ENCODE data around the gene GFOD2. TPM values are rescaled to one million over a fixed set of nuclear protein-coding genes. Genes with fewer than 3 reads are reported as not detected.

Gene GFOD2
- total and polyA plus RNA-seq, 2 of the 8 experiments (the other 6 are each of a cell fraction or from before 2014, with no cell fraction given), result 21.4 to 33.2 TPM

- TF ChIP-seq HDAC6 (IDR thresholded peaks at IDR 0.05; ENCODE audit: low read depth, low read length), result no peak
- TF ChIP-seq NRF1 (IDR thresholded peaks at IDR 0.05; ENCODE audit: low read depth, low read length), result no peak
- TF ChIP-seq TAF1 (IDR thresholded peaks at IDR 0.05; ENCODE audit: low read depth, low read length), result no peak
- TF ChIP-seq KDM1A (IDR thresholded peaks at IDR 0.05; ENCODE audit: borderline replicate concordance, low read length), result 0 out of 2 replicates have a peak, but pooled peaks have one; percentile 20
- TF ChIP-seq SUZ12 (IDR thresholded peaks at IDR 0.05; ENCODE audit: low read length), result no peak
- TF ChIP-seq, protein P1, sequence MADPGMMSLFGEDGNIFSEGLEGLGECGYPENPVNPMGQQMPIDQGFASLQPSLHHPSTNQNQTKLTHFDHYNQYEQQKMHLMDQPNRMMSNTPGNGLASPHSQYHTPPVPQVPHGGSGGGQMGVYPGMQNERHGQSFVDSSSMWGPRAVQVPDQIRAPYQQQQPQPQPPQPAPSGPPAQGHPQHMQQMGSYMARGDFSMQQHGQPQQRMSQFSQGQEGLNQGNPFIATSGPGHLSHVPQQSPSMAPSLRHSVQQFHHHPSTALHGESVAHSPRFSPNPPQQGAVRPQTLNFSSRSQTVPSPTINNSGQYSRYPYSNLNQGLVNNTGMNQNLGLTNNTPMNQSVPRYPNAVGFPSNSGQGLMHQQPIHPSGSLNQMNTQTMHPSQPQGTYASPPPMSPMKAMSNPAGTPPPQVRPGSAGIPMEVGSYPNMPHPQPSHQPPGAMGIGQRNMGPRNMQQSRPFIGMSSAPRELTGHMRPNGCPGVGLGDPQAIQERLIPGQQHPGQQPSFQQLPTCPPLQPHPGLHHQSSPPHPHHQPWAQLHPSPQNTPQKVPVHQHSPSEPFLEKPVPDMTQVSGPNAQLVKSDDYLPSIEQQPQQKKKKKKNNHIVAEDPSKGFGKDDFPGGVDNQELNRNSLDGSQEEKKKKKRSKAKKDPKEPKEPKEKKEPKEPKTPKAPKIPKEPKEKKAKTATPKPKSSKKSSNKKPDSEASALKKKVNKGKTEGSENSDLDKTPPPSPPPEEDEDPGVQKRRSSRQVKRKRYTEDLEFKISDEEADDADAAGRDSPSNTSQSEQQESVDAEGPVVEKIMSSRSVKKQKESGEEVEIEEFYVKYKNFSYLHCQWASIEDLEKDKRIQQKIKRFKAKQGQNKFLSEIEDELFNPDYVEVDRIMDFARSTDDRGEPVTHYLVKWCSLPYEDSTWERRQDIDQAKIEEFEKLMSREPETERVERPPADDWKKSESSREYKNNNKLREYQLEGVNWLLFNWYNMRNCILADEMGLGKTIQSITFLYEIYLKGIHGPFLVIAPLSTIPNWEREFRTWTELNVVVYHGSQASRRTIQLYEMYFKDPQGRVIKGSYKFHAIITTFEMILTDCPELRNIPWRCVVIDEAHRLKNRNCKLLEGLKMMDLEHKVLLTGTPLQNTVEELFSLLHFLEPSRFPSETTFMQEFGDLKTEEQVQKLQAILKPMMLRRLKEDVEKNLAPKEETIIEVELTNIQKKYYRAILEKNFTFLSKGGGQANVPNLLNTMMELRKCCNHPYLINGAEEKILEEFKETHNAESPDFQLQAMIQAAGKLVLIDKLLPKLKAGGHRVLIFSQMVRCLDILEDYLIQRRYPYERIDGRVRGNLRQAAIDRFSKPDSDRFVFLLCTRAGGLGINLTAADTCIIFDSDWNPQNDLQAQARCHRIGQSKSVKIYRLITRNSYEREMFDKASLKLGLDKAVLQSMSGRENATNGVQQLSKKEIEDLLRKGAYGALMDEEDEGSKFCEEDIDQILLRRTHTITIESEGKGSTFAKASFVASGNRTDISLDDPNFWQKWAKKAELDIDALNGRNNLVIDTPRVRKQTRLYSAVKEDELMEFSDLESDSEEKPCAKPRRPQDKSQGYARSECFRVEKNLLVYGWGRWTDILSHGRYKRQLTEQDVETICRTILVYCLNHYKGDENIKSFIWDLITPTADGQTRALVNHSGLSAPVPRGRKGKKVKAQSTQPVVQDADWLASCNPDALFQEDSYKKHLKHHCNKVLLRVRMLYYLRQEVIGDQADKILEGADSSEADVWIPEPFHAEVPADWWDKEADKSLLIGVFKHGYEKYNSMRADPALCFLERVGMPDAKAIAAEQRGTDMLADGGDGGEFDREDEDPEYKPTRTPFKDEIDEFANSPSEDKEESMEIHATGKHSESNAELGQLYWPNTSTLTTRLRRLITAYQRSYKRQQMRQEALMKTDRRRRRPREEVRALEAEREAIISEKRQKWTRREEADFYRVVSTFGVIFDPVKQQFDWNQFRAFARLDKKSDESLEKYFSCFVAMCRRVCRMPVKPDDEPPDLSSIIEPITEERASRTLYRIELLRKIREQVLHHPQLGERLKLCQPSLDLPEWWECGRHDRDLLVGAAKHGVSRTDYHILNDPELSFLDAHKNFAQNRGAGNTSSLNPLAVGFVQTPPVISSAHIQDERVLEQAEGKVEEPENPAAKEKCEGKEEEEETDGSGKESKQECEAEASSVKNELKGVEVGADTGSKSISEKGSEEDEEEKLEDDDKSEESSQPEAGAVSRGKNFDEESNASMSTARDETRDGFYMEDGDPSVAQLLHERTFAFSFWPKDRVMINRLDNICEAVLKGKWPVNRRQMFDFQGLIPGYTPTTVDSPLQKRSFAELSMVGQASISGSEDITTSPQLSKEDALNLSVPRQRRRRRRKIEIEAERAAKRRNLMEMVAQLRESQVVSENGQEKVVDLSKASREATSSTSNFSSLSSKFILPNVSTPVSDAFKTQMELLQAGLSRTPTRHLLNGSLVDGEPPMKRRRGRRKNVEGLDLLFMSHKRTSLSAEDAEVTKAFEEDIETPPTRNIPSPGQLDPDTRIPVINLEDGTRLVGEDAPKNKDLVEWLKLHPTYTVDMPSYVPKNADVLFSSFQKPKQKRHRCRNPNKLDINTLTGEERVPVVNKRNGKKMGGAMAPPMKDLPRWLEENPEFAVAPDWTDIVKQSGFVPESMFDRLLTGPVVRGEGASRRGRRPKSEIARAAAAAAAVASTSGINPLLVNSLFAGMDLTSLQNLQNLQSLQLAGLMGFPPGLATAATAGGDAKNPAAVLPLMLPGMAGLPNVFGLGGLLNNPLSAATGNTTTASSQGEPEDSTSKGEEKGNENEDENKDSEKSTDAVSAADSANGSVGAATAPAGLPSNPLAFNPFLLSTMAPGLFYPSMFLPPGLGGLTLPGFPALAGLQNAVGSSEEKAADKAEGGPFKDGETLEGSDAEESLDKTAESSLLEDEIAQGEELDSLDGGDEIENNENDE (IDR thresholded peaks at IDR 0.05; ENCODE audit: insufficient replicate concordance, low read length), result no peak
These were observed 46.1 kb downstream of the GFOD2 start (continued) for GRCh38 chr16:67672739-67673662.

Measured in H1 (cell line).